CD4-positive, alpha-beta memory T cell (primary cell): Measurements from ENCODE around the gene BCL6. TPM values are rescaled to one million over a fixed set of nuclear protein-coding genes. Genes with fewer than 3 reads are reported as not detected.
A peak's percentile ranks its signal among the peaks of the same experiment; 100 is the strongest.

Experiments used
- CTCF ChIA-PET: fragments of 350-600 bp; sonication (Branson Sonifier 250); formaldehyde crosslinking; loops from one replicate; lab custom pipeline; 2021; ENCODE audit warnings: inconsistent platforms; ENCODE audit not compliant: partially characterized antibody; lab: Charles Lee
- POLR2A ChIA-PET: fragments of 350-600 bp; sonication (Branson Sonifier 250); formaldehyde crosslinking; loops from one replicate; lab custom pipeline; 2021; ENCODE audit not compliant: partially characterized antibody; lab: Charles Lee
- DNase-seq, 5 donors: peaks; one replicate each; pipeline versions ENCODE4 v3.0.0 to v3.0.0-alpha.2; 2020 to 2022; ENCODE audit warnings: mixed read lengths in 1 of 5
- H3K27ac ChIP-seq: one replicate; pipeline ENCODE4 v1.7.0; 2013; ENCODE audit warnings: low read depth, low read length
- H3K27me3 ChIP-seq: 2 replicates; pipeline ENCODE4 v1.7.0; 2013; ENCODE audit warnings: mild to moderate bottlenecking, low read length, moderate library complexity; ENCODE audit not compliant: insufficient read depth
- H3K36me3 ChIP-seq: 2 replicates; pipeline ENCODE4 v1.7.0; 2013; ENCODE audit warnings: mild to moderate bottlenecking, low read length, moderate library complexity; ENCODE audit not compliant: insufficient read depth
- H3K4me1 ChIP-seq: 2 replicates; pipeline ENCODE4 v1.7.0; 2013; ENCODE audit warnings: mild to moderate bottlenecking, low read length, moderate library complexity; ENCODE audit not compliant: insufficient read depth
- H3K4me3 ChIP-seq, 2 donors: one replicate each; pipeline ENCODE4 v1.7.0; 2013; ENCODE audit warnings: low read length in 2 of 2, mild to moderate bottlenecking in 1 of 2
- H3K9me3 ChIP-seq, 2 donors: one replicate each; pipeline ENCODE4 v1.7.0; 2013; ENCODE audit warnings: low read length in 2 of 2, control low read depth in 1 of 2; ENCODE audit not compliant: control insufficient read depth in 1 of 2
- H3K27ac Mint-ChIP-seq, 7 donors: one replicate each; pipeline ENCODE4 v1.8.0; 2020 to 2021; ENCODE audit warnings: mixed read lengths in 7 of 7, mild to moderate bottlenecking in 6 of 7, inconsistent platforms in 3 of 7, moderate library complexity in 3 of 7
- H3K27me3 Mint-ChIP-seq, 2 donors: one replicate each; pipeline ENCODE4 v1.8.0; 2020 to 2021; ENCODE audit warnings: mixed read lengths in 2 of 2
- H3K36me3 Mint-ChIP-seq, 2 donors: one replicate each; pipeline ENCODE4 v1.8.0; 2020 to 2021; ENCODE audit warnings: mixed read lengths in 2 of 2, inconsistent platforms in 1 of 2, mild to moderate bottlenecking in 1 of 2
- H3K4me1 Mint-ChIP-seq, 4 donors: one replicate each; pipeline ENCODE4 v1.8.0; 2020 to 2021; ENCODE audit warnings: mixed read lengths in 4 of 4, mild to moderate bottlenecking in 1 of 4
- H3K4me3 Mint-ChIP-seq, 8 donors: one replicate each; pipeline ENCODE4 v1.8.0; 2020 to 2021; ENCODE audit warnings: mixed read lengths in 8 of 8, mild to moderate bottlenecking in 7 of 8, moderate library complexity in 6 of 8, inconsistent platforms in 3 of 8
- H3K9me3 Mint-ChIP-seq, 8 donors: one replicate each; pipeline ENCODE4 v1.8.0; 2020 to 2021; ENCODE audit warnings: mixed read lengths in 8 of 8, mild to moderate bottlenecking in 5 of 8, inconsistent platforms in 3 of 8, moderate library complexity in 1 of 8
- intact Hi-C: fragments of 100-400 bp; cut with micrococcal nuclease; formaldehyde crosslinking; loops from one replicate; pipeline ENCODE4 v1.15.1; 2023
- polyA plus RNA-seq, 2 donors: library from polyadenylated mRNA; unstranded; fragments of 300-500 nt; fragmentation: Illumina TruSeq; gene quantifications; one replicate each; pipeline ENCODE4 v1.2.3, GENCODE V29; 2021
- total RNA-seq, 2 experiments: library from RNA; stranded (reverse); gene quantifications; one replicate each; pipeline ENCODE4 v1.2.3, GENCODE V29; 2021

BCL6 gene
- total and polyA plus RNA-seq, 4 experiments from 2014 or later: 1.1 to 34.8 (median 16.6) TPM

- intact Hi-C loops: no loop called here
- H3K9me3 Mint-ChIP-seq: no peaks in the 10 kb centered on the region
- no peak overlapping the region for H3K4me3 ChIP-seq
- peaks cover 29 to 44% of the 10 kb centered on the region in 2 donors for H3K36me3 Mint-ChIP-seq
- peak overlapping the region in 1 of 7 donors; percentile 14 for H3K27ac Mint-ChIP-seq
- H3K27me3 Mint-ChIP-seq: no peaks in the 10 kb centered on the region
- H3K4me1 Mint-ChIP-seq: no peaks in the 10 kb centered on the region
- H3K4me1 ChIP-seq: no peaks in the 10 kb centered on the region
- ChIA-PET POLR2A (no interaction called here), CTCF (interaction anchor here (0.6 to 9.9 kb wide), 5 partner anchors 17 to 1237 kb away, joined by 3 to 159 read pairs (median 3); no protein-coding TSS in a partner anchor)
- no peak for DNase-seq
- no peak overlapping the region for H3K27ac ChIP-seq
- no peaks in the 10 kb centered on the region for H3K9me3 ChIP-seq
- peaks cover 4% of the 10 kb centered on the region for H3K36me3 ChIP-seq
- H3K27me3 ChIP-seq: no peaks in the 10 kb centered on the region
- no peak overlapping the region for H3K4me3 Mint-ChIP-seq
These were observed 25.0 kb downstream of the BCL6 start for GRCh38 chr3:187720337-187720670.

GRCh38 chr3:187719628-187720336 is 25.5 kb downstream of the BCL6 start:
- H3K36me3 Mint-ChIP-seq: peaks cover 28 to 38% of the 10 kb centered on the region in 2 donors
- no peaks in the 10 kb centered on the region for H3K9me3 Mint-ChIP-seq
- no peaks in the 10 kb centered on the region for H3K27me3 ChIP-seq
- H3K9me3 ChIP-seq: no peaks in the 10 kb centered on the region
- no peak overlapping the region for H3K4me3 ChIP-seq
- no peak overlapping the region for H3K27ac Mint-ChIP-seq
- H3K4me3 Mint-ChIP-seq: no peak overlapping the region
- intact Hi-C loops: no loop called here
- POLR2A ChIA-PET: no interaction called here
- no peak for DNase-seq
- H3K36me3 ChIP-seq: peaks cover 2% of the 10 kb centered on the region
- H3K4me1 Mint-ChIP-seq: no peaks in the 10 kb centered on the region
- H3K27me3 Mint-ChIP-seq: no peaks in the 10 kb centered on the region
- H3K27ac ChIP-seq: no peak overlapping the region
- H3K4me1 ChIP-seq: no peaks in the 10 kb centered on the region
- CTCF ChIA-PET: interaction anchor here (0.7 to 9.9 kb wide), 8 partner anchors 15 to 1240 kb away, joined by 3 to 159 read pairs (median 4); no protein-coding TSS in a partner anchor

GRCh38 chr3:187718802-187719201 is 26.5 kb downstream of the BCL6 start:
- Mint-ChIP-seq H3K36me3 (peaks cover 19 to 29% of the 10 kb centered on the region in 2 donors), H3K4me3 (no peak overlapping the region), H3K27me3 (no peaks in the 10 kb centered on the region), H3K9me3 (no peaks in the 10 kb centered on the region), H3K4me1 (peaks cover 8 to 9% (median 9%) of the 10 kb centered on the region in 4 donors), H3K27ac (no peak overlapping the region)
- POLR2A ChIA-PET: no interaction called here
- intact Hi-C loops: no loop called here
- no peaks in the 10 kb centered on the region for H3K36me3 ChIP-seq
- H3K27ac ChIP-seq: no peak overlapping the region
- no peaks in the 10 kb centered on the region for H3K27me3 ChIP-seq
- H3K9me3 ChIP-seq: no peaks in the 10 kb centered on the region
- no peak overlapping the region for H3K4me3 ChIP-seq
- CTCF ChIA-PET: interaction anchor here (0.5 to 9.9 kb wide), 9 partner anchors 14 to 1241 kb away, joined by 3 to 159 read pairs (median 4); no protein-coding TSS in a partner anchor
- peaks cover 6% of the 10 kb centered on the region for H3K4me1 ChIP-seq
- DNase-seq: no peak

GRCh38 chr3:187717572-187717971 is 27.7 kb downstream of the BCL6 start:
- H3K27me3 Mint-ChIP-seq: no peaks in the 10 kb centered on the region
- H3K36me3 ChIP-seq: no peaks in the 10 kb centered on the region
- ChIA-PET POLR2A (no interaction called here), CTCF (interaction anchor here (0.9 to 9.9 kb wide), 6 partner anchors 13 to 400 kb away, joined by 3 to 159 read pairs (median 4); no protein-coding TSS in a partner anchor)
- H3K27ac Mint-ChIP-seq: no peak overlapping the region
- H3K9me3 Mint-ChIP-seq: peaks cover 0 to 2% (median 0%) of the 10 kb centered on the region in 8 donors
- intact Hi-C loops: no loop called here
- no peak for DNase-seq
- no peak overlapping the region for H3K4me3 Mint-ChIP-seq
- no peaks in the 10 kb centered on the region for H3K9me3 ChIP-seq
- H3K4me1 ChIP-seq: peaks cover 15% of the 10 kb centered on the region
- H3K36me3 Mint-ChIP-seq: peaks cover 8 to 17% of the 10 kb centered on the region in 2 donors
- peaks cover 13 to 18% (median 17%) of the 10 kb centered on the region in 4 donors for H3K4me1 Mint-ChIP-seq
- H3K27me3 ChIP-seq: no peaks in the 10 kb centered on the region
- no peak overlapping the region for H3K27ac ChIP-seq
- no peak overlapping the region for H3K4me3 ChIP-seq

GRCh38 chr3:187714404-187714979 is 30.8 kb downstream of the BCL6 start:
- DNase-seq: peak; percentile 65 to 75 (median 70)
- peaks cover 0 to 2% (median 0%) of the 10 kb centered on the region in 8 donors for H3K9me3 Mint-ChIP-seq
- Histone ChIP-seq H3K27me3 (no peaks in the 10 kb centered on the region), H3K27ac (no peak overlapping the region), H3K4me1 (peaks cover 15% of the 10 kb centered on the region), H3K9me3 (no peaks in the 10 kb centered on the region), H3K36me3 (no peaks in the 10 kb centered on the region), H3K4me3 (no peak overlapping the region)
- no peaks in the 10 kb centered on the region for H3K36me3 Mint-ChIP-seq
- H3K4me1 Mint-ChIP-seq: peaks cover 13 to 18% (median 17%) of the 10 kb centered on the region in 4 donors
- intact Hi-C loops: loop anchor here (1.0 to 2.0 kb wide), 2 partner anchors 36 to 395 kb away; no protein-coding TSS in a partner anchor
- ChIA-PET POLR2A (no interaction called here), CTCF (interaction anchor here (0.7 to 9.9 kb wide), 14 partner anchors 9 to 1240 kb away, joined by 3 to 159 read pairs (median 6); partner anchors contain the start of gene RTP4)
- H3K27me3 Mint-ChIP-seq: no peaks in the 10 kb centered on the region
- H3K27ac Mint-ChIP-seq: peak overlapping the region in 6 of 7 donors; percentile 13 to 61 (median 19)
- peak overlapping the region in 2 of 8 donors; percentile 63 to 65 for H3K4me3 Mint-ChIP-seq

- peaks cover 0 to 2% (median 0%) of the 10 kb centered on the region in 8 donors for H3K9me3 Mint-ChIP-seq
- H3K36me3 ChIP-seq: no peaks in the 10 kb centered on the region
- DNase-seq: peak; percentile 40 to 58 (median 53)
- no peaks in the 10 kb centered on the region for H3K27me3 ChIP-seq
- H3K9me3 ChIP-seq: no peaks in the 10 kb centered on the region
- intact Hi-C loops: no loop called here
- H3K36me3 Mint-ChIP-seq: no peaks in the 10 kb centered on the region
- no peaks in the 10 kb centered on the region for H3K27me3 Mint-ChIP-seq
- H3K27ac Mint-ChIP-seq: peak overlapping the region in 3 of 7 donors; percentile 38 to 75 (median 44)
- H3K4me1 Mint-ChIP-seq: peaks cover 13 to 18% (median 17%) of the 10 kb centered on the region in 4 donors
- H3K4me3 Mint-ChIP-seq: peak overlapping the region in 6 of 8 donors; percentile 12 to 65 (median 35)
- no peak overlapping the region for H3K27ac ChIP-seq
- POLR2A ChIA-PET: no interaction called here
- no peak overlapping the region for H3K4me3 ChIP-seq
- peaks cover 15% of the 10 kb centered on the region for H3K4me1 ChIP-seq
- CTCF ChIA-PET: interaction anchor here (0.9 to 9.9 kb wide), 10 partner anchors 9 to 1240 kb away, joined by 3 to 159 read pairs (median 16); partner anchors contain the start of genes RTP2 and RTP4
These were observed 31.8 kb downstream of the BCL6 start for GRCh38 chr3:187713504-187713903.

GRCh38 chr3:187709155-187709554 is 36.1 kb downstream of the BCL6 start:
- Mint-ChIP-seq H3K27me3 (no peaks in the 10 kb centered on the region), H3K36me3 (no peaks in the 10 kb centered on the region), H3K4me1 (peaks cover 7 to 12% (median 12%) of the 10 kb centered on the region in 4 donors), H3K4me3 (no peak overlapping the region), H3K9me3 (peaks cover 0 to 2% (median 0%) of the 10 kb centered on the region in 8 donors), H3K27ac (no peak overlapping the region)
- Histone ChIP-seq H3K4me3 (no peak overlapping the region), H3K4me1 (peaks cover 12% of the 10 kb centered on the region), H3K9me3 (no peaks in the 10 kb centered on the region), H3K27ac (no peak overlapping the region), H3K36me3 (no peaks in the 10 kb centered on the region), H3K27me3 (no peaks in the 10 kb centered on the region)
- DNase-seq: no peak
- intact Hi-C loops: no loop called here
- CTCF ChIA-PET: interaction anchor here (0.9 to 8.4 kb wide), 3 partner anchors 13 to 391 kb away, joined by 3 to 50 read pairs (median 11); no protein-coding TSS in a partner anchor
- POLR2A ChIA-PET: no interaction called here
